Kidney tubule cell (primary cell): ENCODE measurements around the gene NUDT5.

ENCODE experiments used
- DNase-seq: peaks from one replicate; pipeline ENCODE4 v3.0.0-alpha.2; 2018; ENCODE audit warnings: low spot score

Gene NUDT5

DNA sequence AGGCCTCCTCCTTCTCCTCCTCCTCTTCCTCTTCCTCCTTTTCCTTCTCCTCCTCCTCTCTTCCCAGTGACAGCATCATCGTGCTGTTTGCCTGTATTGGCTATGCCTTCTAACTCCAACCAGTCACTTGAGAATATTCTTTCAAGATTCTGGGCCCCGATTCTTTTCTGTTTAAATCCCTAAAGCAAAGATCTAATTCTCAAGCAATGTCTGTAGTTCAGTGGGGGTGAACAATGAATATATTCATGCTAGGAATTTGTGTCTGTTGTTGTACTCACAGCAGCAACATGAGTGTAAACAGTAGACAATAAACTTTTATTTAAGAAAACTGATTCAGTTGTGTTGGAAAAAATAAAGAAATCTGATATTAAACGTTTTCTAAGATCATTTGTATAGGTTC lies 30.7 kb downstream of the NUDT5 start:
- DNase-seq = no peak

DNA sequence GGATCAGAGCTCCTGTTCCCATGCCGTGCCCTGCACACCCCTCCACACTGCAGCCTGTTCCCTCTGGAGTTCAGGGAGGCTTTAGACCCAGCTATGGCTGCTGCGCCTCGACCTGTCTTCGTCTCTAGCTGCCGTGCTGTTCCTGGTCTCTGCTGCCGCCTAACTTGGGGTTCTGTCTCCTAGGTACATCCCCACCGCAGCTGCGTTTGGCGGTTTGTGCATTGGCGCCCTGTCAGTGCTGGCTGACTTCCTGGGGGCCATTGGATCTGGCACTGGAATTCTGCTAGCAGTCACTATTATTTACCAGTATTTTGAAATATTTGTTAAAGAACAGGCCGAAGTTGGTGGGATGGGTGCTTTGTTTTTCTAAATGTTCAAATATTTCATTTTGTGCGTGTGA lies 31.6 kb downstream of the NUDT5 start:
- no peak for DNase-seq

DNA sequence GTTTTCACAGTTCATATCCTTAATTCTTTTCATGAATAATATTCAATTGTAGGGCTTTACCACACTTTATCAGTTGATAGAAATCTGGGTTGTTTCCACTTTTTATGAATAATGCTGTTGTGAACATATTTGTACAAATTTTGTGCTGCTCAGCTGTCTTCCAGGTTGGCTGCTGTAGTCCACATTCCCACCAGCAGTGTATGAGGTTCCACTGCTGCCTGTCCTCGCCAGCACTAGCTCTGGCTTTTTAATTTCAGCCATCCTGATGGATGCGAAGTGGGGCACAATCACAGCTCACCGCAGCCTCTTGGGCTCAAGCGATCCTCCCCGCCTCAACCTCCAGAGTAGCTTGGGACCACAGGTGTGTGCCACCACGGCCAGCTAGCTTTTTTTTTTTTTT lies 32.8 kb downstream of the NUDT5 start:
- no peak for DNase-seq

DNA sequence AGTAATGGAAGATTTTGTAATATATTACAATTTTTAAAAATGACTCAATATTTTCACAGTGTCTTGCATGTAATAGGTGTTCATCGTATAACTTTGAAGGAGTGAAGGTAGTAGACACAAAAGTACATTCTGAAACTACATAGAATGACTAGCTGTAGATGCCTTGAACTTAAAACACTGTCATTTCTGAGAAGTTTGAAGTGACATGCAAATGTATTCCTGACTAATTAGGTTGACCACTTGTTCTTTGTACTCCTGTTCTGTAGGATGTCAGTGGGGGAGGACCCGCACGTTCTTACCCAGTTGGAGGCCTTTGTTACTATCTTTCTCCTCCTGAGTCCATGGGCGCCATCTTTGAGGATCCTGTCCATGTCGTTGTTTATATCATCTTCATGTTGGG lies 35.0 kb downstream of the NUDT5 start:
- no peak for DNase-seq

DNA sequence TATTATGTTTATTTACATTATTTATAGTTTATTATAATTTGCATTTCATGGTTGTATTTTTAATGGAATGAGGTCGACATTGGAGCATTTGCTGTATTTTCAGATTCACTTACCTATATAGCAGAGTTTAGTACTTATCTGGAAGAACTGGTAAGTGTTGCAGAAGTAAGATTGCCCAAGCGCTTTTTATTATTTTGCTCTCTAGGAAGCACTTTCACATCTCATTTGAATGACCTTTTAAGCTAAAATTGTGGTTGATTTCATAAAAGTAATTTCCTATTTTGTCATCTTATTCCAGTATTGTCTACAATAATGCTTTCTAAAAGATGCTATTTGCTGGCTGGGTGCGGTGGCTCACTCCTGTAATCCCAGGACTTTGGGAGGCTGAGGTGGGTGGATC lies 37.6 kb downstream of the NUDT5 start:
- DNase-seq = no peak

DNA sequence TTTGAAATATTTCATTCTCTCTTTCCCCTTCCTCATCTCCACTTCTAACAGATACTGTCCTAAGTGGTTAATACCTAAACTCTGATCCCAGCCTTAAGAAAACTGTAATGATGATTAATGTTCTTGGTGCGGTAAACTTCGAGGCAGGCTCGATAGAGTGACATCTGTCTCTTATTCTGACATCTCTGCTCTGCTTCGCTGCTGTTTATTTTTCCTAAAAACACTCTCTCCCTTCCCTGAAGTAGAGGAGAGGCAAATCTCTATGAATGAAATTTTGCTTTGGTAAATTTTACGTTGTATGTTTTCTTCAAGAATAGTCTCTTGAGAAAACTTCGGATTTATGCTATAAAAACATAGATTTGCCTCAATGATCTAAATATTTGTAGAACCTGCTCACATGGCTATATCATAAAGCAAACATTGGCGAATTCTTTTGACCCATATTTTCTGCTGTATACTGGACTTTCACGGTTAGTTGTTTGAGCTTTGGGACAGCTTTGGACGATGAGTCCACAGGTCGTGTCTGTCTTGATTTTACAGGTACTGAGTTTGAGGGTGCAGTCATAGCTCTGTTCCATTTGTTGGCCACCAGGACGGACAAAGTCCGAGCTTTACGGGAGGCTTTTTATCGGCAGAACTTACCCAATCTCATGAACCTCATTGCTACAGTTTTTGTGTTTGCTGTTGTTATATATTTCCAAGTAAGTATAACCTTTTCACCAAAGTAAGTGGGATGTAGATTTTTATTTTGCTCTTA lies 39.1 kb downstream of the NUDT5 start:
- no peak for DNase-seq

DNA sequence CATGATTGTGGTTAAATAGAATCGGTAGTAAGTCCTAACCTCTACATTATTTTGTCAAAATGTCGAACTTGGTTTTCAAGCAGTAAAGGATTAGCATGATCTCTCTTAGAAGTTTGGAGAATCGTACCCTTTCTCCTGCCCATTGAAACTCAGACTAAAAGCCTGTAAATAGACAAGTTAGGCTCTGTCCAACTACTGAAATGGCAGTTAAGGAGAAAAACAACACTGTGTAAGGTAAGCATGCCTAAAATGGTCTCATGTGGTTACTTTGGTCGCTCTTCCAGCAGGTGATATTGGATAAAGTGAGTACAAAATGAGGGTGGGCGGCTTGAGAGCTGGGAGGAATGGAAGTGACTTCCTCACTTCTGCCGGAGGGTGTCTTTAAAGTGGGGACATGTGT lies 41.2 kb downstream of the NUDT5 start:
- no peak for DNase-seq

DNA sequence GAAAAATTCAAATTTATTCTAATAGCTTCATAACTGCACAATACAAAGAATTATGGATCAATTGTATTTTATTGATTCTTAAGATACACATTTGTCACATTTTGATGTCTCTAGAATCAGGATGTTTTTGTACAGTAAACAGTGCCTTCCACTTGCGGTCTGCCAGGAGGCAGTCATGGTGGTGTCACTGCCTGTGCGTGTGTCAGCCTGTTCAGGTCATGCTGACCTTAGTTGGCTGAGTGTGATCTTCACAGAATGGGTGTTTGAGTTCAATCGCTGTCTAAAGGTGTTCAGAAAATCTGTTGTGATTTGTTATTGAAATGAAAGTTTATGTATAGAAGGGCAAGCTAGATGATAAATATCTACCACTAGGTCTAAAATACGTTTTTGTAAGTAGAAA lies 45.5 kb downstream of the NUDT5 start:
- DNase-seq = no peak

DNA sequence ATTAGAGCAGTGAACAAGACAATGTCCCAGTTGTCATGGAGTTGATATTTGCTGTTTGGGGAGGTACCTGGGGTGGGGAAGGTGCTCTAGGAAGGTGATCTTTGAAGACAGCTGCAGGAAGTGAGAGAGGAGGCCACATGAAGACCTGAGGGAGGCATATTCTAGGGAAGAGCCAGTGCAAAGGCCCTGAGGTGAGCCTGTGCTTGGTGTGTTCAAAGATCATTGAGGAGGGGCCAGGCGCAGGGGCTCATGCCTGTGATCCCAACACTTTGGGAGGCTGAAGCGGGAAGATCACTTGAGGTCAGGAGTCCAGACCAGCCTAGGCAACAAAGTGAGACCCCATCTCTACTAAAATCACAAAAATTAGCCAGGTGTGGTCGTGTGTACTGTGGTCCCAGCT lies 51.2 kb downstream of the NUDT5 start:
- DNase-seq = no peak

DNA sequence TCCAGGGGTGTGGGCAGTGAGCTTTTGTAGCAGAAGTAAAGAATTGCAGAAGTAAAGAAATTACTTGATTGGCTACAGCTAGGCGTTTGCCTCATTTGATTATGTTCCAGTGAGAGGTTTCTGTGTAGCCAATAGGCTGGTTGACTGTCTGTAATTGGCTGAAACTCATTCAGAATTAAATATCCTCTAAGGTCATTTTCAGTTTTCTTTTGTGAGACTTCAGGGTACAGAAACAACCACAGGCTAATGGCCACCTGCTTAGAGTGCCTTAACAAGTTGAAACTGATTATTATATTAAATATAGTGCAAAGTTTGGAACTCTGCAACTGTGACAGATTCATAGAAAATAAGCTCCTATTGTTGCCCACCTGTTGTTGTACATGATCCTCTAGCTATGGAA lies 55.7 kb downstream of the NUDT5 start:
- DNase-seq = no peak

DNA sequence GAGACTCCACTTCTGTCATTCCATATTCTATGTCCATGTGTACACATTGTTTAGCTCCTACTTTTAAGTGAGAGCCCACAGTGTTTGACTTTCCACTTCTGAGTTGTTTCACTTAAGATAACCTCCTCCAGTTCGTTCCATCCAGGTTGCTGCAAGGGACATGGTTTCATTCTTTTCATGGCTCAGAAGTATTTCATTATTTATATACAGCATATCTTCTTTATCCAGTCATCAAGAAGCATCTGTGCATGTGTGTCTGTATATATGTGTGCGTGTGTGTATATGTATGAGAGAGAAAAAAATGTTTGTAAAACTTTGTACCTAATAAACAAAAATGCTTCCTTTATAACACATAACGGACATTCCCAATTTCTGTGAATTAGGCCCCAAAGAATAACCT lies 60.1 kb downstream of the NUDT5 start:
- DNase-seq = no peak

DNA sequence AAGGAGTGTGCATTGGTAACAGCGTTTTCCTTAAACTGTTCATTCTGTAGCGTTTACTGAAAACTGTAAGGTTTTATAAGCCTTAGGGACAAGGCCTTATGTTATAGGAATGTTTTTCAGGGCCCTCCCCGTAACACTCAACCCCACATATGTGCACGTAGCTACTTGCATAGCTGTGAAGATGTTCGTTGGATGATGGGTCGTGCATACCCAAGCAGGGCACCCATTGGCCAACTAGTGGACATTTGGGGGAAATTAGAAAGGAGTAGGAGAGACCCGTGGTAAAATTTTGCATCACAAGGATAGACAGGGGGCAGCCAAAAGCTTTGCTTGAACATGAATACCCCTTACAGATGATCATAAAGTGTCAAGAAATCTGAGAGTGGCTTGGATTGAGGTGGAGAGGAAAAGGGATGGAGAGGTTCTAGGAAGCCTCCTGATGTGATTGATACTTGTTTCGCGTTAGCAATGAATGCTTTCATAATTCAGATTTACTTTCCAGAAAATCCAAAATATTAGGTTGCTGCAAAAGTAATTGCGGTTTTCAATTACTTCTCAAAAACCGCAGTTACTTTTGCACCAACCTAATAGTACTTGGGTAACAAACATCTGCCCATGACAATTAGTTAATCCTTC lies 65.3 kb downstream of the NUDT5 start:
- peak; percentile 70 for DNase-seq

DNA sequence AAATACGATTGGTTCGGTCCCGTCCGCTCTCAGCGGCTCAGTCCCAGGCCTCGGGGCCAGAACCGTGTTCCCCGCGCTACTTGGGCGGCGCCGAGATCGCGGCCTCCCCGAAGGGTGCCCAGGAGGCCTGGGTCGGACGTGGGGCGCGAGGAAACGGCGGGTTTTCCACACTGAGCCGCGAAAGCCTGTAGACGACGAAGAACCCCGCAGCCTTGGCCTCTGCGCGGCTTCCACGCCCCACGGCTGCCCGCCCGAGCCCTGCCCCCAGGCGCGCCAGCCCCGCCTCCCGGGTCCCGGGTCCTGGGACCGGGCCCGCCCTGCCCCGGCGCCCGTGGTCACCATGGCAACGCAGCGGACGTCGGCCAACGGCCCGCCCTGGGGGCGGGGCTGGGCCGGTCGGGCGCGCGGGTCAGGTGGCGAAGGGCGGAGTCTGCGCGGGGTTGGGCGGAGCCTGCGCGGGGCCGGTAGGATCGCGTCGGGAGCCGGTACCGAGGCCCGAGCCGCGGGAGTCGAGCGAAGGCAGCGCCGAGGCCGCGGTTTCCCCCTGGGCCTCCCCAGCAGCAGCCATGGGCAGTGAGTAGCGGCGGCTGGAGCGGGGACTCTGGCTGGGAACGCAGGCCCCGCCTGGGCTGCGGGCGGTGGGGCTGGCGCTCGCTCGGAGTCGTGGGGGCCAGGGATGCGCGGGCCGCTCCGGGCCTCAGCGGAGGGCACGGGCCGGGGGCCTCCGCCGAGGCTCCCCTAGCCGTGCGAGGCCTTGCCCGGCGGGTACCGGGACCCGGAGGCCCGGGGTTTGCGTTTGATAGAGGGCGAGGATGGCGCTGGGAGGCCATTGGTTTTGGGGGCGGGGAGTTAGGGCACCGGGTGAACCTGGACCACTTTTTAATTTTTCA lies 66.2 kb downstream of the NUDT5 start, which contains the start of gene SEC61A2:
Gene SEC61A2, plus strand, starts transcription at position 456 of the 890 bp plus-strand sequence. Its CDS starts 111 bp downstream, at position 567.
- peak; percentile 96 for DNase-seq

DNA sequence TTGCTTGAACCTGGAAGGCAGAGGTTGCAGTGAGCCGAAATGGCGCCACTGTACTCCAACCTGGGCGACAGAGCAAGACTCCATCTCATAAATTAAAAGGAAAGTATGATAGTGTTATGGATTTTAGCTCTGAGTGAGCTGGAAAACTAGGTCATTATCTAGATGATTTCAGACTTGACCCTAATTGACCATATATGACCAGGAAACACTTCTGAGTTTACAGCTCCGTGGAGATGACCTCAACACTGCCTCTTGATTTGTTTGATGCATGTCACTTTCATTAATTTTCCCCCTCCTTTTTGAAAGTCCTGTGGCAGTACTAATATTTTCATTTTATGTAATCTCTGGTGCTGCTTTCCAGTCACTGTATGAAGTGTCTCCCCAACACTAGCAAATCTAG lies 74.0 kb downstream of the NUDT5 start:
- DNase-seq = no peak
